Transverse colon (tissue), 4 donors: ENCODE measurements around the gene LENG8. TPM values are rescaled to one million over a fixed set of nuclear protein-coding genes. Genes with fewer than 3 reads are reported as not detected.

ENCODE experiments used
- DNase-seq: peaks from one replicate; pipeline ENCODE4 v3.0.0-alpha.2; 2019
- H3K27ac ChIP-seq, 4 donors: fragments of 200-600 bp; sonication (generic); 2 replicates each; pipeline ENCODE4 v1.5.1; 2016 to 2018; ENCODE audit warnings: inconsistent platforms in 4 of 4
- H3K27me3 ChIP-seq: fragments of 200-600 bp; sonication (generic); 2 replicates; pipeline ENCODE4 v1.5.1; 2017; ENCODE audit warnings: inconsistent platforms
- H3K36me3 ChIP-seq, 4 donors: fragments of 200-600 bp; sonication (generic); 2 replicates each; pipeline ENCODE4 v1.5.1; 2017 to 2019; ENCODE audit warnings: inconsistent platforms in 4 of 4
- H3K4me1 ChIP-seq, 4 donors: fragments of 200-600 bp; sonication (generic); 2 replicates each; pipeline ENCODE4 v1.5.1; 2017 to 2020; ENCODE audit warnings: inconsistent platforms in 4 of 4
- H3K4me3 ChIP-seq, 4 donors: fragments of 200-600 bp; sonication (generic); 1 replicate in 1 of 4; 2 replicates in 3 of 4; pipeline versions ENCODE4 v1.5.1 to v1.6.1; 2017 to 2019; ENCODE audit warnings: inconsistent platforms in 4 of 4
- H3K9me3 ChIP-seq, 2 donors: fragments of 200-600 bp; sonication (generic); 2 replicates each; pipeline ENCODE4 v1.5.1; 2017 to 2019; ENCODE audit warnings: inconsistent platforms in 2 of 2
- CTCF ChIP-seq, 5 experiments: fragments of 200-600 bp in 3 of 5; fragments of 450-650 bp in 2 of 5; sonication (generic) in 3 of 5; IDR thresholded peaks; 1 replicate in 2 of 5; 2 replicates in 3 of 5; pipeline ENCODE4 v1.5.1; 2016 to 2017; ENCODE audit warnings: antibody characterized with exemption in 5 of 5, inconsistent platforms in 3 of 5, mild to moderate bottlenecking in 2 of 5, moderate library complexity in 1 of 5
- EP300 ChIP-seq: sonication (generic); formaldehyde crosslinking; IDR thresholded peaks from one replicate; pipeline ENCODE4 v1.6.1; 2017; ENCODE audit warnings: antibody characterized with exemption, low read depth
- POLR2A ChIP-seq: fragments of 450-650 bp; IDR thresholded peaks from one replicate; pipeline ENCODE4 v1.6.1; 2016; ENCODE audit warnings: antibody characterized with exemption, mild to moderate bottlenecking, moderate library complexity
- POLR2AphosphoS5 ChIP-seq, 3 donors: sonication (generic); formaldehyde crosslinking; IDR thresholded peaks; one replicate each; pipeline ENCODE4 v1.6.1; 2016; ENCODE audit warnings: antibody characterized with exemption in 3 of 3
- WGBS, 2 donors: methylation state at CpG; one replicate each; pipeline ENCODE4 v1.1.5; 2018; ENCODE audit warnings: low coverage in 1 of 2; 5-methylcytosine and 5-hydroxymethylcytosine counted together
- in situ Hi-C, 4 donors: fragments of 200-750 bp; cut with MboI; loops; one replicate each; pipeline versions ENCODE4 v1.15.0 to v1.15.1; 2017; ENCODE audit warnings: low sequenced_read_pairs in 3 of 4, low pct_ligation_motif_present in 1 of 4, low pct_unique_long_range_greater_than_20kb in 1 of 4
- intact Hi-C: fragments of 100-400 bp; cut with DNase I; formaldehyde crosslinking; loops from one replicate; pipeline ENCODE4 v1.15.1; 2023; ENCODE audit warnings: low total_unique reads
- total RNA-seq, 4 donors: library from RNA; depleted of rRNA; stranded (reverse); fragments of >200 nt; gene quantifications; one replicate each; pipeline ENCODE4 v1.1.0, GENCODE V29; 2016

The LENG8 gene
- total RNA-seq, 4 donors from 2014 or later = 194 to 1,037 (median 566) TPM

- DNase-seq = no peak
- peaks cover 53% of the 10 kb centered on the region for H3K27me3 ChIP-seq
- no peak overlapping the region for H3K27ac ChIP-seq
- intact Hi-C loops (no loop called here), in situ Hi-C loops (no loop called here)
- H3K4me3 ChIP-seq = no peak overlapping the region
- H3K4me1 ChIP-seq = no peaks in the 10 kb centered on the region
- 84 to 97% methylated on average over 3 to 4 of the region's 4 CpGs for WGBS, 2 donors
- no peaks in the 10 kb centered on the region for H3K9me3 ChIP-seq
- TF ChIP-seq POLR2A = no peak
- no peak for TF ChIP-seq CTCF (IDR thresholded peaks at IDR 0.05)
- no peak for TF ChIP-seq POLR2AphosphoS5 (IDR thresholded peaks at IDR 0.05)
- TF ChIP-seq EP300 = no peak
- no peaks in the 10 kb centered on the region for H3K36me3 ChIP-seq
Observed at GRCh38 chr19:54414156-54414555, 34.8 kb upstream of the LENG8 start.

GRCh38 chr19:54415208-54415900 lies 33.6 kb upstream of the LENG8 start, which contains the start of gene TTYH1:
Gene TTYH1, plus strand, starts transcription at chr19:54415464. Its CDS starts 89 bp downstream, at chr19:54415553.
- Histone ChIP-seq H3K4me1 (no peaks in the 10 kb centered on the region), H3K36me3 (no peaks in the 10 kb centered on the region), H3K27me3 (peaks cover 65% of the 10 kb centered on the region), H3K4me3 (peak within 1 kb of the TSS in 1 of 4 donors; percentile 12), H3K9me3 (no peaks in the 10 kb centered on the region), H3K27ac (no peak within 1 kb of the TSS)
- DNase-seq = no peak
- no peak for TF ChIP-seq POLR2AphosphoS5 (IDR thresholded peaks at IDR 0.05)
- peak in 2 of 5 experiments; percentile 15 to 30 for TF ChIP-seq CTCF (IDR thresholded peaks at IDR 0.05)
- intact Hi-C loops (no loop called here), in situ Hi-C loops (no loop called here)
- 19% methylated on average over 43 of the region's 68 CpGs; no CpG with 5 or more reads in 1 of the 2 donors for WGBS, 2 donors

- DNase-seq = no peak
- no peak overlapping the region for H3K27ac ChIP-seq
Observed at GRCh38 chr19:54415901-54416673, 32.9 kb upstream of the LENG8 start.

More at GRCh38 chr19:54415901-54416673, 32.9 kb upstream of the LENG8 start:
- 10% methylated on average over 28 of the region's 28 CpGs; no CpG with 5 or more reads in 1 of the 2 donors for WGBS, 2 donors
- no peak for TF ChIP-seq POLR2AphosphoS5 (IDR thresholded peaks at IDR 0.05)
- TF ChIP-seq POLR2A = no peak
- TF ChIP-seq CTCF (IDR thresholded peaks at IDR 0.05) = no peak
- no peak for TF ChIP-seq EP300
- no peaks in the 10 kb centered on the region for H3K36me3 ChIP-seq
- in situ Hi-C loops (no loop called here), intact Hi-C loops (no loop called here)
- peaks cover 73% of the 10 kb centered on the region for H3K27me3 ChIP-seq
- H3K9me3 ChIP-seq = no peaks in the 10 kb centered on the region
- H3K4me1 ChIP-seq = peaks cover 0 to 5% (median 0%) of the 10 kb centered on the region in 4 donors
- peak overlapping the region in 1 of 4 donors; percentile 12 for H3K4me3 ChIP-seq
